GM12873 (cell line): Measurements from ENCODE around the gene GMPR.

Experiments
- CTCF ChIP-seq: IDR thresholded peaks from 2 replicates; pipeline ENCODE4 v1.5.1; 2012; ENCODE audit warnings: low read depth, mild to moderate bottlenecking, moderate library complexity, low read length, control low read depth; ENCODE audit not compliant: insufficient read depth; ENCODE audit errors: missing control alignments

Gene GMPR

GRCh38 chr6:16265351-16266341 lies 27.3 kb downstream of the GMPR start:
- TF ChIP-seq CTCF = no peak

GRCh38 chr6:16267428-16268263 lies 29.3 kb downstream of the GMPR start:
- no peak for TF ChIP-seq CTCF

GRCh38 chr6:16270178-16270794 lies 31.9 kb downstream of the GMPR start:
- TF ChIP-seq CTCF = no peak

- TF ChIP-seq CTCF = no peak
These were observed 33.0 kb downstream of the GMPR start for GRCh38 chr6:16271428-16271827.

GRCh38 chr6:16272201-16272600 lies 33.8 kb downstream of the GMPR start:
- TF ChIP-seq CTCF = no peak

- TF ChIP-seq CTCF = no peak
These were observed 34.9 kb downstream of the GMPR start for GRCh38 chr6:16273256-16273655.
